GM18951 (cell line): ENCODE measurements around the gene PRELP.

ENCODE experiments used
- POLR2A ChIP-seq: IDR thresholded peaks from 4 replicates; pipeline ENCODE4 v1.6.1; 2011; ENCODE audit warnings: mild to moderate bottlenecking; ENCODE audit not compliant: insufficient read length, insufficient read depth; ENCODE audit errors: extremely low read depth
- in situ Hi-C: fragments of 300-500 bp; cut with MboI; formaldehyde crosslinking; loops from one replicate; pipeline ENCODE4 v1.12.0; 2022; ENCODE audit warnings: low sequenced_read_pairs, mixed read lengths, inconsistent platforms; ENCODE audit not compliant: unreplicated experiment

Gene PRELP

DNA sequence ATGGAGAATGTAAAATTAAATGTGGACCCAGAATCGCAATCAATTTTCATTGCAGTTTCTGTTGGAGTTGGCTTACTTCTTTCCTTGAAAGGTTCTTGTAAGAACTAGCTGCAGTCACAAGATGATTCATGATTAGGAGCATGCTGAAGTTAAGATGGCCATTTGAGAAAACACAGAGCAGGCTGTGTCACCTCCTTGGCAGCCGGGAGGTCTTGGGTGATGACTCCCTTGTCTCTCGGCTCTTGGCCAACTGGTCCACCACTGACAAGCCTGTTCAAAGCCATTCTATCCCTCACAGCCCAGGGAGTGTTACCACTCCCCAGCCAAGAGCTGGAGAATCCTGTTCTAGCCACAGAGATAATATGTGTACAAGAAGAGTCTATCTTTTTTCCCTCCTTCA is 58.9 kb downstream of the PRELP start:
- in situ Hi-C loops, result no loop called here
- no peak for TF ChIP-seq POLR2A

GRCh38 chr1:203536575-203536974 is 61.0 kb downstream of the PRELP start:
- in situ Hi-C loops, result no loop called here
- TF ChIP-seq POLR2A, result no peak

DNA sequence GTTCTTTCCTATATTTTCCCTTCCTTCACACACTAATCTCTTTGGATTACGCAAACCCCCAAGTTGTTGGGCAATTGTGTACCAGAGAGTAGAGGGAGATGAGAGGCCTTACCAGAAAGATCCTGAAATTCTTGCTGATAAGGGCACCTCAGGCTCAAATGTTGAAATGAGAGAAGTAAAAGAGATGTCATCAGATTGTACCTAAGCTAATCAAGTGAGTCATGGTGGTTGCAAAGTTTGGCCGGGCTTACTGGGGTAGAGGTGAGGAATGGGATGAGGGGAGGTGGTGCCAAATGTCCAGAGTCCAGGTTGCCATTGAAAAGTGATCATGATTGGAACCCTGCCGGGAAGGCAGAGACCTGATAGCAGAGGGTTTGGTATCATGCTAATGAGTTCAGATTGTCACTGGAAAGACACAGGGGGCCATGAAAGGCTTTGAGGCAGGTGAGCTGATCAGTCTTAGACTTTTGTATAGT is 61.4 kb downstream of the PRELP start:
- in situ Hi-C loops, result no loop called here
- TF ChIP-seq POLR2A, result no peak

DNA sequence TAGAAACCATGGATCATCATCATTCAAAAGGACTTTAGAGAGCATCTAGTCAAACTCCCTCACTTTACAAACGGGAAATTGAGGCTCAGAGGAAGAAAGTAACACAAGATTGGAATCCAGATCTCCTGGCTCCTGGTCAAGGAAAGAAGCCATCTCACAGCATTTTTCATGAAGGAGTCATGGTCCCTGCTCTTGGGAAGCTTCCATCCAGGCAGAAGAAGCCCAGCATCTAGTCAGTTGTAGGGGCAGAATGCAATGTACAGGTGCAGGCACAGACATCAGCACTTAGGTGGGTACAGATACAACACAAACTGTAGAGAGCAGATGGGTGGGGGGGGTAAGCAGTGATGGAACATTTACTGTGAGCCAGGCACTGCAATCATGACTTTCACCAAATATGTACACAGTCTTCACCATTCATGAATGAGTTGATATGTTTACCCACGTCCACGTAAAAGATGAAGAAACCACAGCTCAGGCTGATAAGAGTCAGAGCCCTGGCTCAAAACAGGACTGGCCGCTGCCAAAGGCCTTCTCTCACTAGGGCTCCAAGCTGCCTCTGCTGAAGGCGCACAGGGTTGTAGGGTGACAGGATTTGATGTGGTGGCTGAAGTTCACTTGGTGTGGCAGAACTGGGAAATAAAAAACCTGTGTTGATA is 62.3 kb downstream of the PRELP start:
- in situ Hi-C loops, result no loop called here
- no peak for TF ChIP-seq POLR2A

DNA sequence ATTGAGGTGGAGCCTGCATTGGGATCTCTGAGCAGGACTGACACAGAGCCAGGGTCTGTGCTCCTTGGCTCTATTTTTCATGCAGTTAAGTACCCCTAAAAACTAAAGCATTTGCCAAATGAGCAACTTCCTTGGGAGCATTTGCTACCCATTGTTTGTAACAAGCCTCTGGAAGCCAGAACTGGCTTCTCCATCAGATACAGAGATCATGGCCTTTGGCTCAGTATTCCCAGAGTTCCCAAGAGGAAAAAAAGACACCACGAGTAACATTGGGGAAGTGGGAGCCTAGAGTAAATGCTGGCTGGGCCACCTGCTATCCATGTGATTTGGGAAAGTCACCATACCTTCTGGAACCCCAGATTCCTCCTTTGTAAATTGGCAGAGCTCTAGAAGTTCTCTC is 63.1 kb downstream of the PRELP start:
- in situ Hi-C loops, result no loop called here
- TF ChIP-seq POLR2A, result no peak

DNA sequence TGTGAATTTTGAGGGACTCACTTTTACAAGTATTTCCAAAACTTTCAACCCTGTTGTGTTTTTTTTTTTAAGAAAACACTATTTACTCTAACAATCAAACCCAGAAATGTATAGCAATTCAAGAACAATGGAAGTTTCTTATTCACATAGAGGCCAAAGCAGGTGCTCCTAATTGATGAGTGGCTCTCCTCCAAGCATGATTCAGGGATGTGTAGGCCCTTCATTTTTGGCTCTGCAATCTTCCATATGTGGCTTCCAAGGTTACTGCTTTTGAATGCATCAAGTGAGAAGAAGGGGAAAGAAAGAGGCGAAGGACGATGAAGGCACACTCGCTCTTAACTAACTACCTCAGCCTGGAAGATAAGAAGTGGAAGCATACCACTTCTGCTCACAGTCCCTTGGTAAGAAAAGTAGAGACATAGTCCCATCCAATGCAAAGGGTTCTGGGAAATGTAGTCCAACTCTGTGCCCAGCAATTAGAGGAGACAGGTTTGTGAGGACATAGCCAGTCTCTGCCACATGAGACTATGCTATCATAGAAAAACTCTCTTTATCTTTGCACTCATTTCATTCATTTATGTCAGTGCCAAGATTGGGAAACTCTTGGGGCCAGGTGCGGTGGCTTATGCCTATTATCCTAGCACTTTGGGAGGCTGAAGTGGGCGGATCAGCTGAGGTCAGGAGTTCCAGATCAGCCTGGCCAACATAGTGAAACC is 64.4 kb downstream of the PRELP start:
- in situ Hi-C loops, result no loop called here
- TF ChIP-seq POLR2A, result no peak
